ENCODE results near the gene ADAMTS4.

GRCh38 chr1:161140755-161141400, 58.0 kb downstream of the ADAMTS4 start:
- no peak for TF ChIP-seq CTCF (conservative IDR thresholded peaks at IDR 0.05; ENCODE audit: low read depth, low read length)
- no peak for TF ChIP-seq BHLHE40 (IDR thresholded peaks at IDR 0.05; ENCODE audit: low read depth, low read length)
- no peak for TF ChIP-seq FOS (IDR thresholded peaks at IDR 0.05; ENCODE audit: low read depth, low read length)
- TF ChIP-seq, protein P1, sequence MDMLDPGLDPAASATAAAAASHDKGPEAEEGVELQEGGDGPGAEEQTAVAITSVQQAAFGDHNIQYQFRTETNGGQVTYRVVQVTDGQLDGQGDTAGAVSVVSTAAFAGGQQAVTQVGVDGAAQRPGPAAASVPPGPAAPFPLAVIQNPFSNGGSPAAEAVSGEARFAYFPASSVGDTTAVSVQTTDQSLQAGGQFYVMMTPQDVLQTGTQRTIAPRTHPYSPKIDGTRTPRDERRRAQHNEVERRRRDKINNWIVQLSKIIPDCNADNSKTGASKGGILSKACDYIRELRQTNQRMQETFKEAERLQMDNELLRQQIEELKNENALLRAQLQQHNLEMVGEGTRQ (IDR thresholded peaks at IDR 0.05; ENCODE audit: low read depth, low read length), result no peak
- TF ChIP-seq CHD1 (IDR thresholded peaks at IDR 0.05; ENCODE audit: low read depth, low read length), result no peak
- TF ChIP-seq POLR2A (IDR thresholded peaks at IDR 0.05; ENCODE audit: low read depth, low read length), result no peak
- no peak for TF ChIP-seq MXI1 (IDR thresholded peaks at IDR 0.05; ENCODE audit: borderline replicate concordance, low read depth, low read length)
- no peak for TF ChIP-seq RCOR1 (IDR thresholded peaks at IDR 0.05; ENCODE audit: insufficient replicate concordance, low read length)

Data from IMR-90 (cell line).